Measurements from ENCODE around the gene KRTAP16-1.

KRTAP16-1 gene

GRCh38 chr17:41326173-41327145, 17.4 kb upstream of the KRTAP16-1 start:
- no peak overlapping the region for H3K4me3 ChIP-seq (ENCODE audit: low read depth, low read length)
- no peaks in the 10 kb centered on the region for H3K36me3 ChIP-seq (ENCODE audit: control insufficient read depth, insufficient read depth, low read length)
- H3K4me1 ChIP-seq (ENCODE audit: control insufficient read depth, insufficient read depth, low read length), result no peaks in the 10 kb centered on the region
- no peaks in the 10 kb centered on the region for H3K9me3 ChIP-seq (ENCODE audit: control insufficient read depth, insufficient read depth, low read length)
- no peaks in the 10 kb centered on the region for H3K27me3 ChIP-seq (ENCODE audit: control insufficient read depth, insufficient read depth, low read length)
- no peak overlapping the region for H3K9ac ChIP-seq (ENCODE audit: low read depth, low read length)

- no peaks in the 10 kb centered on the region for H3K27me3 ChIP-seq (ENCODE audit: control insufficient read depth, insufficient read depth, low read length)
- H3K4me3 ChIP-seq (ENCODE audit: low read depth, low read length), result no peak overlapping the region
- H3K4me1 ChIP-seq (ENCODE audit: control insufficient read depth, insufficient read depth, low read length), result no peaks in the 10 kb centered on the region
- no peaks in the 10 kb centered on the region for H3K9me3 ChIP-seq (ENCODE audit: control insufficient read depth, insufficient read depth, low read length)
- no peaks in the 10 kb centered on the region for H3K36me3 ChIP-seq (ENCODE audit: control insufficient read depth, insufficient read depth, low read length)
- H3K9ac ChIP-seq (ENCODE audit: low read depth, low read length), result no peak overlapping the region
Observed at GRCh38 chr17:41325611-41326010, 16.5 kb upstream of the KRTAP16-1 start.

- Histone ChIP-seq H3K4me3 (ENCODE audit: low read depth, low read length) (no peak overlapping the region), H3K27me3 (ENCODE audit: control insufficient read depth, insufficient read depth, low read length) (no peaks in the 10 kb centered on the region), H3K9me3 (ENCODE audit: control insufficient read depth, insufficient read depth, low read length) (no peaks in the 10 kb centered on the region), H3K9ac (ENCODE audit: low read depth, low read length) (no peak overlapping the region), H3K4me1 (ENCODE audit: control insufficient read depth, insufficient read depth, low read length) (no peaks in the 10 kb centered on the region), H3K36me3 (ENCODE audit: control insufficient read depth, insufficient read depth, low read length) (no peaks in the 10 kb centered on the region)
Observed at GRCh38 chr17:41325126-41325525, 16.0 kb upstream of the KRTAP16-1 start.

DNA sequence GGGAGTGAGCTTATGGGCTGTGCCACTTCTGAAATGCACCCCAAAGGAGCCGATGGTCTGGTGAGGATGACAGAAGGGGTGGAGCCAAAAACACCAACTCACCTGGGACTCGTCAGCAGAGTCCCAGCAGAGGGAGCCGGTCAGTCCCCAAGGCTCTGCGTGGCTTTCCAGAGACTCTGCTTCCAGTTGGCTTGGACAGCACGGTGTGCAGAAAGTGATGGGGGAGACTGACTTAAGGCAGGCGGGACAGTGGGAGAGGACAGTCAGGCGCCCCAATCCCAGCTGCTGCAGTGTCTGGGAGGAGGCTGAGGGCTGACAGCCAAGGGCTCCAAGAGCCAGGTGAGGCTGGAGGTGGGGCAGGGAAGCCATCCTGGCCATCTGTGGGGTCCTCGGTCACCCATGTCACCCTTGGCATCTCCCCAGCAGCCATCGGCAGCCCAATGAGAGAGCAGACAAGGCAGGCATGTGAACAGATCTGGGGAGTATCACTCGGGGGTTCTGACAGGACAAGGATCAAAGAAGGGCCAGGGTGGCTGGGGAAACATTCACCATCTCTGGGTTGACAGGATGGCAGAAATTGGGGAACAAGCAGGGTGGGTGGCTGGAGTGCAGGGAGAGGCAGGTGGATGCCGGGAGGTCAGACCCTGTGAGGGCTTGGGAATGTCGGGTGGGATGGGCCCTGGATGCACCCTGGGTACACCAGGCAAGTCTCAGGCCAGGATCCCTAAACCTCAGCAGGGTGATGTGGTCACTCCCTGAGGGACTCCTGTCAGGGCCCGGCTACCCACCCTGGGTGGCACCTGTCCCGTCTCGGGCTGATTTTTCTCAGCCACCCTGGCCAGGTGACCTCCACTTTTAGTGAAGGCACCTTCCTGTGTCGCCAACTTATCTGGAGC, 15.3 kb upstream of the KRTAP16-1 start:
- Histone ChIP-seq H3K9ac (ENCODE audit: low read depth, low read length) (no peak overlapping the region), H3K4me3 (ENCODE audit: low read depth, low read length) (no peak overlapping the region), H3K27me3 (ENCODE audit: control insufficient read depth, insufficient read depth, low read length) (no peaks in the 10 kb centered on the region), H3K36me3 (ENCODE audit: control insufficient read depth, insufficient read depth, low read length) (no peaks in the 10 kb centered on the region), H3K4me1 (ENCODE audit: control insufficient read depth, insufficient read depth, low read length) (no peaks in the 10 kb centered on the region), H3K9me3 (ENCODE audit: control insufficient read depth, insufficient read depth, low read length) (no peaks in the 10 kb centered on the region)

- Histone ChIP-seq H3K4me3 (ENCODE audit: low read depth, low read length) (no peak overlapping the region), H3K36me3 (ENCODE audit: control insufficient read depth, insufficient read depth, low read length) (no peaks in the 10 kb centered on the region), H3K27me3 (ENCODE audit: control insufficient read depth, insufficient read depth, low read length) (no peaks in the 10 kb centered on the region), H3K9me3 (ENCODE audit: control insufficient read depth, insufficient read depth, low read length) (no peaks in the 10 kb centered on the region), H3K9ac (ENCODE audit: low read depth, low read length) (no peak overlapping the region), H3K4me1 (ENCODE audit: control insufficient read depth, insufficient read depth, low read length) (no peaks in the 10 kb centered on the region)
Observed at GRCh38 chr17:41322903-41323895, 14.1 kb upstream of the KRTAP16-1 start.

DNA sequence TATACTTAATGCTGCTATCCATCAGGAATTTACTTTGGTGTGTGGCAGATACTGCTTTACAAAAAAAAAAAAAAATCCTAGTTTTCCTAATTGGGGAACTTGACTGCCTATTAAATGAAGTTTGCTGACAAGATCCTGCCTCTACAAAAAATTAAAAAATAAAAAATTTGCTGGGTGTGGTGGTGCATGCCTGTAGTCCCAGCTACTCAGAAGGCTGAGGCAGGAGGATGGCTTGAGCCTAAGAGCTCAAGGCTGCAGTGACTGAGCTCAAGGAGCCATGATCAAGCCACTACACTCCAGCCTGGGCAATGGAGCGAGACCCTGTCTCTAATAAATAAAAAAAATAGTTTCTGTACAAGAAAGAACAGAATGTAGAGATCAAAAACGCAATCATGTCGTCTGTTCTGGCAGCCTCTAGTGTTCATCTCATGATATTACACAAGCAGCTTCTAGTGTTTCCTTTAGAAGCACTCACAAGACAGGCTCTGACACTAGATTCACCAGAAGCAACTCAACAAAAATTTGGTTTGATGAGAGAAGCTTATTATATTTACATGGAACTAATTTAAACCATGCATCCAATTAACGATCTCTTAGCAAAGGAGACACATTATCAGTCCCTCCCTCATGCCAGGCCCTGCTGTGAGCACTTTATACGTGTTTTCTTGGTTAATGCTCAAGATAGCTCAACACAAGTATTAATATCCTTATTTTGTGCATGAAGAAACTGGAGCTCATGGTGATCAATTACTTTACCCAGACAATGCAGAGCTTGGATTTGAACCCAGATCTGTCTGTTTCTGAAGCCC, 13.2 kb upstream of the KRTAP16-1 start:
- no peak overlapping the region for H3K9ac ChIP-seq (ENCODE audit: low read depth, low read length)
- H3K4me1 ChIP-seq (ENCODE audit: control insufficient read depth, insufficient read depth, low read length), result no peaks in the 10 kb centered on the region
- H3K27me3 ChIP-seq (ENCODE audit: control insufficient read depth, insufficient read depth, low read length), result no peaks in the 10 kb centered on the region
- H3K9me3 ChIP-seq (ENCODE audit: control insufficient read depth, insufficient read depth, low read length), result no peaks in the 10 kb centered on the region
- H3K36me3 ChIP-seq (ENCODE audit: control insufficient read depth, insufficient read depth, low read length), result no peaks in the 10 kb centered on the region
- no peak overlapping the region for H3K4me3 ChIP-seq (ENCODE audit: low read depth, low read length)

- H3K9me3 ChIP-seq (ENCODE audit: control insufficient read depth, insufficient read depth, low read length), result no peaks in the 10 kb centered on the region
Observed at GRCh38 chr17:41318231-41318630, 9.1 kb upstream of the KRTAP16-1 start.

GRCh38 chr17:41315814-41316445, 6.8 kb upstream of the KRTAP16-1 start:
- Histone ChIP-seq H3K9ac (ENCODE audit: low read depth, low read length) (no peak overlapping the region), H3K27me3 (ENCODE audit: control insufficient read depth, insufficient read depth, low read length) (no peaks in the 10 kb centered on the region), H3K9me3 (ENCODE audit: control insufficient read depth, insufficient read depth, low read length) (no peaks in the 10 kb centered on the region), H3K4me1 (ENCODE audit: control insufficient read depth, insufficient read depth, low read length) (no peaks in the 10 kb centered on the region), H3K4me3 (ENCODE audit: low read depth, low read length) (no peak overlapping the region), H3K36me3 (ENCODE audit: control insufficient read depth, insufficient read depth, low read length) (no peaks in the 10 kb centered on the region)

More at GRCh38 chr17:41318231-41318630, 9.1 kb upstream of the KRTAP16-1 start:
- no peaks in the 10 kb centered on the region for H3K4me1 ChIP-seq (ENCODE audit: control insufficient read depth, insufficient read depth, low read length)
- H3K4me3 ChIP-seq (ENCODE audit: low read depth, low read length), result no peak overlapping the region
- no peaks in the 10 kb centered on the region for H3K36me3 ChIP-seq (ENCODE audit: control insufficient read depth, insufficient read depth, low read length)
- H3K27me3 ChIP-seq (ENCODE audit: control insufficient read depth, insufficient read depth, low read length), result no peaks in the 10 kb centered on the region
- no peak overlapping the region for H3K9ac ChIP-seq (ENCODE audit: low read depth, low read length)

DNA sequence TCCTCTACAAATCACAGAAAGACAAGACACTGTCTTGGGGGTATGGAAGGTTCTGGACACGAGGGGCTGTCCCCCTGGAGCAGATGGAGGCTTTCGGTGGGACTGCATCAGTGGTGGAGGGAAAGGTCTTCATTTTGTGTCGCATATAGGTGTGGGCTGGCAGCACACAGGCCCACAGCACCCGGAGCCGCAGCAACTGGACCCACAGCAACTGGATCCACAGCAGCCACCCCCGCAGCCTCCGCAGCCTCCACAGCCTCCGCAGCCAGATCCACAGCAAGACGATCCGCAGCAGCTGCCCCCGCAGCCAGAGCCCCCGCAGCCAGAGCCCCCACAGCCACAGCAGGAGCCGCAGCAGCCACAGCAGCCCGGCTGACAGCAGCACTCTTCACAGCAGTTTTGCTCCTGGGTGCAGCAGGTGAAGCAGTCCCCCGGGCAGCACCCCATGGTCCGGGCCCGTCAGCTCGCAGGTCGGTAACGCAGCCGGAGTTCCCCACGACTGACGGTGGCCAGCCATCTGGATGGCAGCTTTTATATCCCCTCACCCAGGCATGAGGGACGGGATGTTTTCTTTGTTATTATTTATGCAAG, 6.2 kb upstream of the KRTAP16-1 start, which contains the start of gene KRTAP17-1:
Gene KRTAP17-1, minus strand, starts transcription at position 507 of the 591 bp plus-strand sequence. Its CDS starts 60 bp downstream, at position 447.
- no peaks in the 10 kb centered on the region for H3K36me3 ChIP-seq (ENCODE audit: control insufficient read depth, insufficient read depth, low read length)
- H3K27me3 ChIP-seq (ENCODE audit: control insufficient read depth, insufficient read depth, low read length), result no peaks in the 10 kb centered on the region
- no peak within 1 kb of the TSS for H3K4me3 ChIP-seq (ENCODE audit: low read depth, low read length)
- H3K9ac ChIP-seq (ENCODE audit: low read depth, low read length), result no peak within 1 kb of the TSS
- H3K4me1 ChIP-seq (ENCODE audit: control insufficient read depth, insufficient read depth, low read length), result no peaks in the 10 kb centered on the region
- no peaks in the 10 kb centered on the region for H3K9me3 ChIP-seq (ENCODE audit: control insufficient read depth, insufficient read depth, low read length)

DNA sequence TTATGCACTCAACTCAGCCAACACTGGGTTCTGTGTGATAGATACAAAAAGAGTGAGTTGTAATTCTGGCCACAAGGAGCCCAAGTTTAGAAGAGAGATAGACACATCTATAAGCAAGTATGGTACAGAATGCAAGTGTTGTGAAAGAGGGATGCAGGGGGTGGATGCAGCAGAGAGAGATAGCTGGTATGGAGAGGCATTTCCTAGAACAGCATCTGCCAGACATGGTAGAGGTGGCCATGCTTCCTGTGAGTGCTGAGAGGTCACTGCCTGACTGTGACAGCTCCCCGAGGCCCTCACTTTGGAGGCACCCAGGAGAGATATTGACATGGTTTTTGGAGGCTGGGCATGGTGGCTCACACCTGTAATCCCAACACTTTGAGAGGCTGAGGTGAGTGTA, 2.0 kb upstream of the KRTAP16-1 start:
- Histone ChIP-seq H3K27me3 (ENCODE audit: control insufficient read depth, insufficient read depth, low read length) (no peaks in the 10 kb centered on the region), H3K36me3 (ENCODE audit: control insufficient read depth, insufficient read depth, low read length) (no peaks in the 10 kb centered on the region), H3K4me3 (ENCODE audit: low read depth, low read length) (no peak overlapping the region), H3K9me3 (ENCODE audit: control insufficient read depth, insufficient read depth, low read length) (no peaks in the 10 kb centered on the region), H3K4me1 (ENCODE audit: control insufficient read depth, insufficient read depth, low read length) (no peaks in the 10 kb centered on the region), H3K9ac (ENCODE audit: low read depth, low read length) (no peak overlapping the region)
